Measurements from ENCODE around the gene SLC25A42.
A peak's percentile ranks its signal among the peaks of the same experiment; 100 is the strongest.
"Not testable (repeated sequence)": the region's sequence is repeated elsewhere in the genome, so short reads cannot be mapped to it uniquely, and the experiment has no call there.

The SLC25A42 gene

DNA sequence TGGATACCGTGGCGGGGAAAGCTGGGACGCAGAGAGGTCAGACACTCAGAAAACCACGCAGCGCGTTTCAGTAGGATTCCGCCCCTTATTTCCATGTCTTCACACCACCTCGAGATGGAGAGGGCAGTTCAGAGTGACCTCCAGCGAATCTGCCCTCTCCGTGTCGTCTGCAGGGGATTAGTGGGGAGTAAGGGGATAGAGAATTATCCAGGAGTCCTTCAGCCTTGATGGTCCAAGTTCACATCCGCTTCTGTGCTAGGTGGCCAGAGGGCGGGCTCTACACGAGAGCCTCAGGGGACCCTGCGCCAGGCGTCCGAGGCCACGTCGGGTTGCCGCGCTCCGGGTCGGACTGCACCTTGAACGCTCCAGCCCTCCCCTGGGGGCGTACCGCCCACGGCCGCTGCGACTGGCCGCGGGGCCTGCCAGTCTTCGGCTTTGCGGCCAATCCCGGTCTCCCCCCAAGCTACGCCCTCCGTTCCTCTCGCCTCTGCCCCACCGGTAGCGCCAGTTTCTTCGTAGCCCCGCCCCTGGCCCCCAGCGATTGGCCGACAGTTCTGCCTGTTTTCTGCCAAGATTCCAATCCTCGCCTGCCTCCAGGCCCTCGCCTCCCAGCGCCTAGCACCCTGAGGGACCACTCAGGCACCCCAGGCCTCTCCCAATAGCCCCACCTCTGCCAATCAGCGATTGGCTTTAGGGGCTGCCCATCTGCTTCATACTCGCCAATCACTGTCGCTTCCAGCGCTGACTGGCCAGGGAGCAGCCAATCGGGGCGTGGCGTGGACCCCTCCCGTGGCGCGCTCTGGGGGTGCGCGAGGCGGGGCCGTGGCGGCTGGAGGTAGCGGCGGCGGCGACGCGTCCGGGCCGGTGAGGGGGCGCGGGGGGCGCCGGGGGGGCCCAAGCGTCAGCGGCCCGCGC lies at the start of gene SLC25A42:
Gene SLC25A42, plus strand, starts transcription at position 812 of the 915 bp plus-strand sequence. CDS start 32,131 bp downstream, outside the sequence.
- DNase-seq, result peak; percentile 99

DNA sequence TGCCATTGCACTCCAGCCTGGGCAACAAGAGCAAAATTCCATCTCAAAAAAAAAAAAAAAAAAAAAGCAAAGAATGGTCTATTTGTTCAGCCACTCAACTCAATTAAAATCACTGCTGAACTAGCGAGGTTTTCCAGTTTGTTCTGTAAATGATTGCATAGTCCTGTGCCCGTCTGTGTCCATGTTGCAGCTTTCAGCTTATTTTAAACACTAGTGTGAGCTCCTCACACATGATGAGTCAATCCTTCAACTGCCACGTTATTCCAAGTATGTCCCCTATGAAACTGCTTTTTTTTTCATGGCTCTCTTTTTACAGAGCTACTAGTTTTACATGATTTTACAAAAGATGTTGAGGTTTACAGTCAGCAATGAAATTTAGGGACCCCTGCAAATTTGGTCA lies 42.7 kb upstream of the SLC25A42 start:
- DNase-seq, result no peak

DNA sequence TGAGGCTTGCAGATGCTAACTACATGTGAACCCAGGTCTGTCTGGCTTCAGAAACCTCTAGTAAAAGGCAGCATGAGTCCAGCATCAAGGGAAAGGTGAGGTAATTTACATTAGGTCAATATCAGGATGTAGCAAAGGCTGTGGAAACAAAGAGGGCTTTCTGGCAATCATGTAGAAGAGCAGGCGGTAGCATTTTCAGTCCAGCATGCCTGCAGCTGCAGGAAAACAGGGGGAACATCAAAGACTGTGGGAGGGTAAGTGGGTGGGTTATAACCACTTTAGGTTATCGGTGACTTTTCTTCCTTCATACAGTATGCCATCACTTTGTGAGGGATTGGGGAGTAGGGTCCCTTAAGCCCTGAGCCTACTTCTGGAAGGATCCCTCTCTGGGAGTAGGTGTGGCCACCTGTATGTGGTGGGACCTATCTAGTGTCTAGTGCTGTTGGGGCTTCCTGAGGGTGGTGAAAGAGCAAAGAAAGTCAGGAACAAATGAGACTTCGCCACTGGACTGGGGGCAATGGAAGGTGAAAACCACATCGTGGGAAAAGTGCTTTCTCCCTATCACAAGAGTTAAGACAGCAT lies 41.3 kb upstream of the SLC25A42 start:
- DNase-seq, result no peak

GRCh38 chr19:19023376-19023775 lies 40.4 kb upstream of the SLC25A42 start:
- DNase-seq, result not testable (repeated sequence)

DNA sequence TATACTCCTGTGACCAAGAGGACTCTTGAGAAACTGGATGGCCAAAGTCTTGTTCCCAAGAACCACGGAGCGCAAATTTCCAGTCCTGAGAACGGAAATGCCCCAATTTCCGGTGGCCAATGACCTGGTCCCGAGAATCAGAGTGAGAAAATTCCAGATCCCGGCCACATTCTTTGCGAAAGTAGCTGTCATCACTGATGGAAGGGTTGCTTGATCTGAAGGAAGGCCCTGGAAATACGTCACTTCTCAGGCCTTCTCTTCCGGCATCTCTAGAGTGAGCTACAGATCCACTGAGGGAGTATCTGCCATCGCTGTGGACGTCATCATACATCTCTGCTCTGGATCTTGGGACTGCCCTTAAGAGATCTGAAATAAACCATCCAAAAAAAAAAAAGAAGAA lies 37.9 kb upstream of the SLC25A42 start:
- DNase-seq, result no peak

GRCh38 chr19:19026299-19026971 lies 37.4 kb upstream of the SLC25A42 start:
- DNase-seq, result no peak

- DNase-seq, result no peak
Measured at GRCh38 chr19:19027228-19027627, 36.6 kb upstream of the SLC25A42 start.

DNA sequence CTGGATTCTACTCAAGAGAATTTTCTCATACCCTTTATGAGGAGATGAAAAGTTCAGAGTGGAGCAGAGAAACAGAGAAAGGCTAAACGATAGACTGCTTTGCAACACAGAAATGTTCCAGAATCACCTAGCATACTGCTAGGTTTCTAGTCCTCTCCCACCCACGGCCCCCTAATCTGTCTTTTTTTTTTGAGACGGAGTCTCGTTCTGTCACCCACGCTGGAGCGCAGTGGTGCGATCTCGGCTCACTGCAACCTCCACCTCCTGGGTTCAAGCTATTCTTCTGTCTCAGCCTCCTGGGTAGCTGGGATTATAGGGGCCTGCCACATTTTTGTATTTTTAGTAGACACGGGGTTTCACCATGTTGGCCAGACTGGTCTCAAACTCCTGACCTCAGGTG lies 35.3 kb upstream of the SLC25A42 start:
- DNase-seq, result no peak

GRCh38 chr19:19031891-19032290 lies 31.9 kb upstream of the SLC25A42 start:
- DNase-seq, result no peak

- DNase-seq, result peak; percentile 79 to 92
Measured at GRCh38 chr19:19032420-19033175, 31.2 kb upstream of the SLC25A42 start.

DNA sequence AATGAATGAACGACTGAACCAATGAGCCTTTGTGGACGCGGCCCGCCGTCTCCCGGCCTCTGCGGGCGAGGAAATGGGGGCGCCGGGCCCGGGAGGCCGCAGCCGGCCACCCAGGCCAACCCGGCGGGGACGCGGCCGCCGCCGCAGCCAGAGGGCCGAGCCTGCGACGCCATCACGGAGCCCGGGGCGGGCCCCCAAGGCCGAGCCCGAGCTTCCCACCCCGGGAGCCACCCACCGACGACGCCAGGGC lies 30.7 kb upstream of the SLC25A42 start:
- no peak for DNase-seq

DNA sequence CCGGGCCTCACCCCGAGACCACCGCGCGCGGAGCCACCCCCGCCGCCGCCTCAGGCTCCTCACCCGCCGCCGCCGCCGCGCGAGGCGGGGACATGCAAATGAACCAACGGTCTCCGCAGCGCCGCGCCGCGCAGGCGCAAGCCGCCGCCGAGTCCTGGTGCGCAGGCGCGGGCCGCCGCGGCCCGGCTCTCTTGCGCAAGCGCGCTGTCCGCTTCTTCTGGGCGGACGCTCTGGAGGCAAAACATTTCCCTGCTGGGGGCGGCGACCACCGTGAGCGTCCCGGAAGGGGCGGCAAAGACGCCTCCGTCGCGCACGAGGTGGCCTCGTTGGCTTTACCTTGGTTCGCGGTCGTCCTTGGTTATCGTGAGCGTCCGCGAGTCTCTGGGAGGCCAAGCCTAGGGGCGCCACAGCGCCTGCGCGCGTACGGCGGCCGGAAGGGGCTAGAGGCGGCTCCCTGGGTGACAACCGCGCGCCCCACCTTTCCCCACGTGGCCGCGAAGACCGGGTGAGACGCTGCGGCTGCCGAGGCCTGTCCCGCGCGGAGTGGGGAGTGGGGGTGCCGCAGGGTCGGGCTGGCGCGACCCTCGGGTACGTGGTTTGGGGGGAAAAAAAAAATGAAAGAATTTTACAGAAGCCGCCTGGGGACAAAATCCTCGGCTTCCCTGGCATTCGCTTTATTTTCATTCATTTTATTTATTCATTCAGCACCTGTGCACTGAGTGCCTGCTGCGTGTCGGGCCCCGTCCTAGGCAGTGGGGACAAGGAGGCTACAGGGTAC lies 30.2 kb upstream of the SLC25A42 start, which contains the start of the genes ARMC6 and SUGP2:
Gene ARMC6, plus strand, starts transcription at position 178 of the 778 bp plus-strand sequence. CDS start 607 bp downstream, outside the sequence.
Gene SUGP2, minus strand, starts transcription at position 92 of the 778 bp plus-strand sequence. CDS start 2,446 bp downstream, outside the sequence.
- DNase-seq, result peak; percentile 81 to 89

- DNase-seq, result peak; percentile 70 to 84
Measured at GRCh38 chr19:19034204-19034624, 29.6 kb upstream of the SLC25A42 start.

DNA sequence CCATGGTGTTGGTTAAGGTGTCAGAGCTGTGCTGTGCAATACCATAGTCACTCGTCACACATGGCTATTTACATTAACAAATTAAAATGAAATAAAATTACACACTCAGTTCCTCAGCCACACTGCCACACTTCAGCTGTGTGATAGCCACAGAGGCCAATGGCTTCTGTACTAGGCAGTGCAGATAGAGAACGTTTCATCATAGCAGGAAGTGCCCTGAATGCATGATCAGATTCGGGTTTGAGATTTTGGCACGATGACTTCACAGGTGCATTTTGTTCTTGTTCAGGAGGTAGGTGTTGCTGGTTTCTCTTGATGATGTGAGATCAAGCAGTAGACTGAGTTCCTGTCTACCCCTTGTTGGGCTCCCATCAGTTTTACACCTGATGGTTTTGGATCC lies 23.9 kb upstream of the SLC25A42 start:
- DNase-seq, result no peak

GRCh38 chr19:19040417-19040816 lies 23.4 kb upstream of the SLC25A42 start:
- no peak for DNase-seq

DNA sequence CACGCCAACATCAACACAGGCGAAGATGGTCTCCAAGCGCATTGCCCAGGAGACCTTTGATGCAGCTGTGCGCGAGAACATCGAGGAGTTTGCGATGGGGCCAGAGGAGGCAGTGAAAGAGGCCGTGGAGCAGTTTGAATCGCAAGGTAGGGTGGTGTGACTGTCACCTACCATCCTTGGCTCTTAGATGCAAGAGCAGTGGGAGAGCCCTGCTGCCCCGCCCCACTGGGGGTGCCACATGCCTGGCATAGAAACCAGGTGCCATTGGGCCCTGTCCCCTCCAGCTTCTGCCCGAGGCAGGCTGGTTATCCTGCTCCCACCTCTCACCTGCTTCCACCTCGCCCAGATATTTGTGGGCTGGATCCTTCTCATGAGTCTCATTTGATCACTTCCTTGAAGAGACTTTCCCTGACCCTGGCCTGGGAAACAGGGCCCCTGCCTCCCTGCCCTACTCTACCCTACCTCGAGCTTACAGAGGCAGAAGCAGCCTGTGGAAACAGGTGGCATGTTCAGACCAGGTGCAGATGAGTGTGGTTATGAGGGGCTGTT lies 21.0 kb upstream of the SLC25A42 start:
- no peak for DNase-seq

DNA sequence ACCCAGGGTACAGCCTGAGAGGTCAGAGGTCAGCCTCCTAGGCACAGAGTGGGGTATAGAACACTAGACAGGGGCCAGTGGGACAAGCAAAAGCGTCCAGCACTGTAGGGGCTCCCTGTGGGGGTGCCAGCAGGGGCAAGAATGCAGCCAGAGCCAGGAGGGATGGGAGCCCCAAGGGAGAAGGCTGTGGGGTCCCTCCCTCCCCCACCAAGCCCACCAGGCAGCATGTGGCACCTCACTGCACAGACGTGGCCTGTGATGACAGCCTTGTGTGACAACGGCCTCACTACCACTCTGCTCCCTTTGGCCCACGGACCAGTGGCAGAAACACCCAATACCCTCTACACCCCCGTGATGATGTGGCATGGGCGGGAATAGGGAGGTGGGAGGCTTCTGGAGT lies 20.3 kb upstream of the SLC25A42 start:
- DNase-seq, result no peak

- DNase-seq, result no peak
Measured at GRCh38 chr19:19043881-19044280, 19.9 kb upstream of the SLC25A42 start.

- no peak for DNase-seq
Measured at GRCh38 chr19:19049406-19049805, 14.4 kb upstream of the SLC25A42 start.

DNA sequence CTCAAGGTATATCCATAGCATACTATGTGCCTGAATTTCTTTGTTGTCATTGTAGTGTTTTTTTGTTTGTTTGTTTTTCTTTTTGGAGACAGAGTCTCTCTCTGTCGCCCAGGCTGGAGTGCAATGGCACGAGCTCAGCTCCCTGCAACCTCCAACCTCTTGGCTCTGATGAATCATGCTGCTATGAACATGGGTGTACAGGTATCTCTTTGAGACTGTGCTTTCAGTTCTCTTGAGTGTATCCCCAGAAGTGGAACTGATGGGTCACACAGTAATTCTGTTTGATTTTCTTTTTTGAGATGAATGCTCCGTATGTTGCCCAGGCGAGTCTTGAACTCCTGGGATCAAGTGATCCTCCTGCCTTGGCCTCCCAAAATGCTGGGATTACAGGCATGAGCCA lies 13.7 kb upstream of the SLC25A42 start:
- no peak for DNase-seq

GRCh38 chr19:19050731-19051130 lies 13.1 kb upstream of the SLC25A42 start:
- DNase-seq, result no peak

Data from NCI-H2081 (cell line).